AG09309 (cell line): ENCODE data around the gene CDKN2AIP.
"Not testable (repeated sequence)": the region's sequence is repeated elsewhere in the genome, so short reads cannot be mapped to it uniquely, and the experiment has no call there.

Experiments used
- DNase-seq: peaks from one replicate; pipeline ENCODE4 v3.0.0-alpha.2; 2010; ENCODE audit warnings: low read depth
- H3K4me3 ChIP-seq: 2 replicates; pipeline ENCODE4 v1.5.1; 2011; ENCODE audit warnings: mild to moderate bottlenecking, low read depth, low read length, moderate library complexity; ENCODE audit not compliant: control insufficient read depth
- TF ChIP-seq, protein P1 (sequence below): IDR thresholded peaks from 2 replicates; pipeline ENCODE4 v1.5.1; 2011; ENCODE audit warnings: mild to moderate bottlenecking, low read depth, low read length, inconsistent platforms; ENCODE audit not compliant: insufficient read depth, control insufficient read depth; ENCODE audit errors: missing control alignments

CDKN2AIP gene

DNA sequence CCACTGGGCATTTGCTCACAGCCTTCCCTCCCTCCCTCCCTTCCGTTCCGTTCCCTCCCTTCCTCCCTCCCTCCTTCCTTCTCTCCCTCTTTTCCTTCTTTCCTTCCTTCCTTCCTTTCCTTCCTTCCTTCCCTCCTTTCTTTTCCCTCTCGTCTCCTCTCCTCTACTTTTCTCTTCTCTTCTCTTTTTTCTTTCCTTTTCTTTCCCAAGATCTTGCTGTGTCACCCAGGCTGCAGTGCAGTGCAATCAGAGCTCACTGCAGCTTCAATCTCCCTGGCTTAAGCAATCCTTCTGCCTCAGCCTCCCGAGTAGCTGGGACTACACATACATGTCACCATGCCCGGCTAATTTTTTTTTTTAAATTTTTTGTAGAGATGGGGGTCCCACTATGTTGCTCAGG lies 33.7 kb downstream of the CDKN2AIP start:
- TF ChIP-seq, protein P1, sequence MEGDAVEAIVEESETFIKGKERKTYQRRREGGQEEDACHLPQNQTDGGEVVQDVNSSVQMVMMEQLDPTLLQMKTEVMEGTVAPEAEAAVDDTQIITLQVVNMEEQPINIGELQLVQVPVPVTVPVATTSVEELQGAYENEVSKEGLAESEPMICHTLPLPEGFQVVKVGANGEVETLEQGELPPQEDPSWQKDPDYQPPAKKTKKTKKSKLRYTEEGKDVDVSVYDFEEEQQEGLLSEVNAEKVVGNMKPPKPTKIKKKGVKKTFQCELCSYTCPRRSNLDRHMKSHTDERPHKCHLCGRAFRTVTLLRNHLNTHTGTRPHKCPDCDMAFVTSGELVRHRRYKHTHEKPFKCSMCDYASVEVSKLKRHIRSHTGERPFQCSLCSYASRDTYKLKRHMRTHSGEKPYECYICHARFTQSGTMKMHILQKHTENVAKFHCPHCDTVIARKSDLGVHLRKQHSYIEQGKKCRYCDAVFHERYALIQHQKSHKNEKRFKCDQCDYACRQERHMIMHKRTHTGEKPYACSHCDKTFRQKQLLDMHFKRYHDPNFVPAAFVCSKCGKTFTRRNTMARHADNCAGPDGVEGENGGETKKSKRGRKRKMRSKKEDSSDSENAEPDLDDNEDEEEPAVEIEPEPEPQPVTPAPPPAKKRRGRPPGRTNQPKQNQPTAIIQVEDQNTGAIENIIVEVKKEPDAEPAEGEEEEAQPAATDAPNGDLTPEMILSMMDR, result no peak
- H3K4me3 ChIP-seq, result no peak overlapping the region; the same call in 1 of the 2 replicates
- DNase-seq, result no peak

DNA sequence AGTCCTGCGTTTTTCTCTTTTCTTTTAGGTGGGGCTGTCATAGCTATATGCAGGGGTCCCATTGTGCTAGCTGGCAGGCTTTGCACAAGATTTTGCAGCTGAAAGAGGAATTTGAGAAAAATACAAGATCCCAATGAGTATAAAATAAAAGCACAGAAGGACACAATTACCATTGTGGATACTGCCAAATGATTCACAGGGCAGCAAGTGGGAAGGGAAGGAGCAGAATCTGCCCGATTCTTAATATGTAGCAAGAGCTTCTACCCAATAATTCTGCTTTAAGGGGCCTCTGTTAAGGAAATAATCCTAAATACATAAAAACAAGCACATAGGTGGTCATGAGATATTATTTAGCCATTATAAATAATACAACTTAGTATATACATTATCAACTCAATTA lies 34.5 kb downstream of the CDKN2AIP start:
- no peak for DNase-seq
- H3K4me3 ChIP-seq, result no peak overlapping the region
- TF ChIP-seq, protein P1, result no peak

DNA sequence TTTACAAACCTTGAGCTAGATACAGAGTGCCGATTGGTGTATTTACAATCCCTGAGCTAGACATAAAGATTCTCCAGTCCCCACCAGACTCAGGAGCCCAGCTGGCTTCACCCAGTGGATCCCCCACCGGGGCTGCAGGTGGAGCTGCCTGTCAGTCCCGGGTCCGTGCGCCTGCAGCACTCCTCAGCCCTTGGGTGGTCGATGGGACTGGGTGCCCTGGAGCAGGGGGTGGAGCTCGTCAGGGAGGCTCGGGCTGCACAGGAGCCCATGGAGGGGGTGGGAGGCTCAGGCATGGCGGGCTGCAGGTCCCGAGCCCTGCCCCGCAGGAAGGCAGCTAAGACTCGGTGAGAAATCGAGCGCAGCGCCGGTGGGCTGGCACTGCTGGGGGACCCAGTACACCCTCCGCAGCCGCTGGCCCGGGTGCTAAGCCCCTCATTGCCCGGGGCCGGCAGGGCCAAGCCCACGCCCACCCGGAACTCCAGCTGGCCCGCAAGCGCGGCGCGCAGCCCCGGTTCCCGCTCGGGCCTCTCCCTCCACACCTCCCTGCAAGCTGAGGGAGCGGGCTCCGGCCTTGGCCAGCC lies 38.2 kb downstream of the CDKN2AIP start:
- DNase-seq, H3K4me3 ChIP-seq: not testable (repeated sequence)

DNA sequence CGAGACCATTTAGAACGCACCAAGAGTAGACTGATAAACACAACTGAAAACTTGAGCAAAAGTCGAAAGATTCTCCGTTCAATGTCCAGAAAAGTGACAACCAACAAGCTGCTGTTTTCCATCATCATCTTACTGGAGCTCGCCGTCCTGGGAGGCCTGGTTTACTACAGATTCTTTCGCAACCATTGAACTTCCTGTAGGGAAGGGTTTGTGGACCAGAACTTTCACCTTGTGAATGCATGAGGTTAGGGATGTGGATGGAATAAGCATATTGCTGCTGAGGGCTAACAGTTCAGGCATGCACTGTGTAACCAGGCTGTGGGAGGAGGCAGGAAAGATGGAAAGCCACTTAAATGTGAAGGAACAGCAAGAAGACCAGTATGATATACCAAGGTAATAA lies 39.6 kb downstream of the CDKN2AIP start:
- TF ChIP-seq, protein P1, result no peak

DNA sequence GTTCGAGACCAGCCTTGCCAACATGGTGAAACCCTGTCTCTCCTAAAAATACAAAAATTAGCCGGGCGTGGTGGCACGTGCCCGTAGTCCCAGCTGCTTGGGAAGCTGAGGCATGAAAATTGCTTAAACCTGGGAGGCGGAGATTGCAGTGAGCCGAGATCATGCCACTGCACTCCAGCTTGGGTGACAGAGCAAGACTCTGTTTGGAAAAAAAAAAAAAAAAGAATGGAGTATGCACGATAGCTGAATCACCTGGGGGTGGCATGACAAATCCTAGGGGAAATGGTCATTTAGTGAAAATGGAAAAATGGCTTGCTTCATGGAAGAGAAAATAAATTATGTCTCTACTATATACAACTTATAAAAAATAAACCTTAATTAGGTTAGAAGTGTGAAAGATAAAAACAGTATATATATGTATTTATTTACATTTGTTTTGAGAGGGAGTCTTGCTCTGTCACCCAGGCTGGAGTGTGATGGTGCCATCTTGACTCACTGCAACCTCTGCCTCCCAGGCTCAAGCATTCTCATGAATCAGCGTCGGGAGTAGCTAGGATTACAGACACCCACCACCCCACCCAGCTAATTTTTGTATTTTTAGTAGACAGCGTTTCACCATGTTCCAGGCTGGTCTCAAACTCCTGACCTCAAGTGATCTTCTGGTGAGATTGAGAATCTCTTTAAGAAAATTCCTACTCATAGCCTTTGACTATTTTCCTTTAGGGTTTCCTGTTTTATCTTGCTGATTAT lies 41.1 kb downstream of the CDKN2AIP start:
- H3K4me3 ChIP-seq, result no peak overlapping the region
- TF ChIP-seq, protein P1, result no peak
- DNase-seq, result no peak

More for the DNA sequence above, 39.6 kb downstream of the CDKN2AIP start:
- H3K4me3 ChIP-seq, result no peak overlapping the region
- no peak for DNase-seq

DNA sequence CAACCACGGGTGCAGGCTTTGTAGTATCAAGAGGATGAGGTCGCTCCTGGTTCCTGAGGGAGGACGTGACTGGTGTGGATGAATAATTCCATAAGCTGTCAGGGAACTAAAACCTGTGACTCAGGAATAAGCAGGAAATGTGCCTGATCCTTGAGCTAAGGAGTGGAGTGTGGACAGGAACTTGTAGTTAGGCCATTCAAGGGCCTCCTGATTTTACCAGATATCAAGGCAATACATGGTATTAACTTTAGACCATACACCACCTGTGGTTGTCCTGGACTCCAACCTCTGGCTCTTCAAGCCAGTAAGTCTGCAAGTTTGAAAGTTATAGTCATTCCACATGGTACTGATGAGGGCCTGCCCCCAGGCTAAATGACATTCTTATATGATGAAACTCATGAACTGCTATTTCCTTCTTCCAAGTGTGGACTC lies 48.4 kb downstream of the CDKN2AIP start:
- peak; percentile 55 for DNase-seq

DNA sequence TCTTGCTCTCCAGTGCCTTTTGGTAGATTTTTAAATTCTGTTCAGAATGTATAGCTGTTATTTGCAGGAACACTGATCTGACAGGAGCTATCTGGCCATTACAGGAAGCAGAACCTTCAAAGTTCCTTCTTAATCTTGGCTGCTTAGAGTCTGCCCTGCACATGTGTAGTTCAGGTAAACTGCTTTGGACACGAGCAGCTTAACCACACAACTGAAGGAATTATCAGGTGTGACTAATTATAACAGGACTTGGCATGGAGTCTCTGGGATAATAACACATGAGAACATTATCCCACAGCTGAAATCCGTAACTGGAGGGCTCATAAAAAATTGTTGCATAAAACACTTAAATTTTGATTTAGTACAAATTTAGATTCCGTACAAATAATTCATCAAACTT lies 48.8 kb downstream of the CDKN2AIP start:
- DNase-seq, result no peak
- no peak overlapping the region for H3K4me3 ChIP-seq
- TF ChIP-seq, protein P1, result no peak

More for the DNA sequence above, 48.4 kb downstream of the CDKN2AIP start:
- TF ChIP-seq, protein P1, result no peak
- H3K4me3 ChIP-seq, result no peak overlapping the region
